HepG2 (cell line): Measurements from ENCODE around the gene INAFM1.

Experiments
- CHD4 ChIP-seq: fragments of 200-600 bp; sonication (generic); IDR thresholded peaks from 2 replicates; pipeline ENCODE4 v1.7.0; 2017; ENCODE audit warnings: mild to moderate bottlenecking, low read length, borderline replicate concordance
- ESRRA ChIP-seq: sonication (generic); formaldehyde crosslinking; IDR thresholded peaks from 2 replicates; pipeline ENCODE4 v1.5.1; 2020; ENCODE audit warnings: mild to moderate bottlenecking, low read depth, missing genetic modification reagents
- HOXA9 ChIP-seq: sonication (generic); formaldehyde crosslinking; IDR thresholded peaks from 2 replicates; pipeline ENCODE4 v1.8.1; 2022; ENCODE audit warnings: missing genetic modification reagents, mild to moderate bottlenecking, moderate library complexity, borderline replicate concordance
- TAF1 ChIP-seq: sonication (generic); formaldehyde crosslinking; IDR thresholded peaks from 2 replicates; pipeline ENCODE4 v1.4.0; 2020; ENCODE audit warnings: missing genetic modification reagents
- THYN1 ChIP-seq: sonication (generic); formaldehyde crosslinking; IDR thresholded peaks from 2 replicates; pipeline ENCODE4 v1.8.1; 2023; ENCODE audit warnings: low read depth, mild to moderate bottlenecking, moderate library complexity, missing genetic modification reagents, borderline replicate concordance
- TF ChIP-seq, protein P1 (sequence below): sonication (generic); formaldehyde crosslinking; IDR thresholded peaks from 2 replicates; pipeline ENCODE4 v1.4.0; 2020; ENCODE audit warnings: mild to moderate bottlenecking, missing genetic modification reagents

DNA sequence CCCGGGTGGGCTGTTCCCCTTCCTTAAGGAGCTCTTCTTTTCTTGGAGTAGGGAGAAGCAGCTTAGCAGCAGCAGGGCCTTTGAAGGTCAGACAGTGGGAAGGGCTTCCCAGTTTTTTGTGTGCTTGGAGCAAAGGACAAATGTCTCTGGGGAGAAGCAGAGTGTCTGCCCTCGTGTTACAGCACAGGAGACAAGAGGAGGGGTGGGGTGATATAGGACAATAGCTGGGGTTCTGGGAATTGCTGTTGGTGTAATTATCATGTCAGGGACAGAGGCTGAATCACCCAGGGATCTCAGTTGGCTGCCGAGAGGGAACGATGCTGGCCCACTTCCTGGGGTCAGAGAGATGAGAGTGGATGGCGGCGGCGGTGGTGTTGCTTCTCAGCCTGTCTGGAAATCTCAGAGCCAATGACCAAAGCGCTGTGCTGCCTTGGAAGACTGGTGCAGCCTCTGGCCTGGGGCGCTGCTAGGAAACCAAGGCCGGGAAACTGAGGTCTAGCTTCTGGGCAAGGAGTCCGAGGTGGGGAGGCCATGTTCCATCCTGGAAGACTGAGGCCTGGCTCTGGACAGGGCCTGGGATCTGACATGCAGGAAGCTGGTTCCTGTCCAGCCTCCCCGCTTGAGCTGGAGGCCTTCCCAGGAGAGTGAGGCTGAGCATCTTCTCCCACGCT is 1.2 kb downstream of the INAFM1 start:
- no peak for TF ChIP-seq TAF1
- TF ChIP-seq ESRRA (CRISPR knock-in tag): no peak
- TF ChIP-seq CHD4: no peak
- TF ChIP-seq THYN1 (CRISPR knock-in tag): no peak
- TF ChIP-seq HOXA9 (CRISPR knock-in tag): no peak
- TF ChIP-seq, protein P1, sequence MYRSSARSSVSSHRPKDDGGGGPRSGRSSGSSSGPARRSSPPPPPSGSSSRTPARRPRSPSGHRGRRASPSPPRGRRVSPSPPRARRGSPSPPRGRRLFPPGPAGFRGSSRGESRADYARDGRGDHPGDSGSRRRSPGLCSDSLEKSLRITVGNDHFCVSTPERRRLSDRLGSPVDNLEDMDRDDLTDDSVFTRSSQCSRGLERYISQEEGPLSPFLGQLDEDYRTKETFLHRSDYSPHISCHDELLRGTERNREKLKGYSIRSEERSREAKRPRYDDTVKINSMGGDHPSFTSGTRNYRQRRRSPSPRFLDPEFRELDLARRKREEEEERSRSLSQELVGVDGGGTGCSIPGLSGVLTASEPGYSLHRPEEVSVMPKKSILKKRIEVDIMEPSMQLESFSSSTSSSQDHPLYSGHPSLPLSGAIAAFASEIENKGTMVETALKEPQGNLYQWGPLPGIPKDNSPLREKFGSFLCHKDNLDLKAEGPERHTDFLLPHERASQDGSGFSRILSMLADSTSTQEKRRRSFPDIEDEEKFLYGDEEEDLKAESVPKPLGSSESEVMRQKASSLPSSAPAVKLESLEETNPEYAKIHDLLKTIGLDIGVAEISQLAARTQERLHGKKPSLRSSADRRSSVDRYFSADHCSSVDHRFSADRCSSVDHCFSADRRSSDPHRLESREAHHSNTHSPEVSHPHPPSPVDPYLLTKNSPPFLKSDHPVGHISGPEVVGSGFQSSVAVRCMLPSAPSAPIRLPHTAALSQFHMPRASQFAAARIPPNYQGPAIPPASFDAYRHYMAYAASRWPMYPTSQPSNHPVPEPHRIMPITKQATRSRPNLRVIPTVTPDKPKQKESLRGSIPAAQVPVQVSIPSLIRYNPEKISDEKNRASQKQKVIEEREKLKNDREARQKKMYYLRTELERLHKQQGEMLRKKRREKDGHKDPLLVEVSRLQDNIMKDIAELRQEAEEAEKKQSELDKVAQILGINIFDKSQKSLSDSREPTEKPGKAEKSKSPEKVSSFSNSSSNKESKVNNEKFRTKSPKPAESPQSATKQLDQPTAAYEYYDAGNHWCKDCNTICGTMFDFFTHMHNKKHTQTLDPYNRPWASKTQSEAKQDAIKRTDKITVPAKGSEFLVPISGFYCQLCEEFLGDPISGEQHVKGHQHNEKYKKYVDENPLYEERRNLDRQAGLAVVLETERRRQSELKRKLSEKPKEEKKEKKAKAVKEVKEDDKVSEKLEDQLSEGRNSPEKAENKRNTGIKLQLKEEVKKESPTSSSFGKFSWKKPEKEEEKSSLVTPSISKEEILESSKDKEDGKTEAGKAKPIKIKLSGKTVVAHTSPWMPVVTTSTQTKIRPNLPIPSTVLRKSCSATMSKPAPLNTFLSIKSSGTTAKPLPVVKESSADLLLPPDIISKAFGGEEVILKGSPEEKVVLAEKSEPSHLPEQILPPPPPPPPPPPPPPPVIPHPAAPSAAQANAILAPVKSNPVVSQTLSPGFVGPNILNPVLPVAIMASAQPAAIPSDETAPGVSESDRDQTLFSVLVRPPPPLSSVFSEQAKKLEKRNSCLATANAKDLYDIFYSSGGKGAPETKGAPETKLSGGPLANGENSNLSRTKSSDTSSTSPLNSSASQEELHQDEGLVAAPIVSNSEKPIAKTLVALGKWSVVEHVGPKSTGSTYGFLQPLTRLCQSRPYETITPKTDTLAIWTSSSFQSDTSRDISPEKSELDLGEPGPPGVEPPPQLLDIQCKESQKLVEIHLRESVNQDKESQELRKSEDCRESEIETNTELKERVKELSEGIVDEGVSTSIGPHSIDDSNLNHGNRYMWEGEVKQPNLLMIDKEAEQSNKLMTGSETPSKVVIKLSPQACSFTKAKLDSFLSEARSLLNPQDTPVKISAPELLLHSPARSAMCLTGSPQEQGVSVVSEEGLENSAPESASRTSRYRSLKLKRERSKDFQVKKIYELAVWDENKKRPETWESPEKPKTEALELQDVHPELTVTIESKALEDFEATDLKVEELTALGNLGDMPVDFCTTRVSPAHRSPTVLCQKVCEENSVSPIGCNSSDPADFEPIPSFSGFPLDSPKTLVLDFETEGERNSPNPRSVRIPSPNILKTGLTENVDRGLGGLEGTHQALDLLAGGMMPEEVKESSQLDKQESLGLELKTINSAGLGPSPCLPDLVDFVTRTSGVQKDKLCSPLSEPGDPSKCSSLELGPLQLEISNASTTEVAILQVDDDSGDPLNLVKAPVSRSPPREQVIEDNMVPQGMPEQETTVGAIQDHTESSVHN (CRISPR knock-in tag): no peak
